ENCODE results near the gene CDH4. TPM values are rescaled to one million over a fixed set of nuclear protein-coding genes. Genes with fewer than 3 reads are reported as not detected.

Gene CDH4
- total and polyA plus RNA-seq, 2 of the 8 experiments (the other 6 are each of a cell fraction or from before 2014, with no cell fraction given), result 4.3 to 7.9 TPM

GRCh38 chr20:61598586-61598985 lies 346.5 kb downstream of the CDH4 start (continued):
- no peak for TF ChIP-seq NANOG (IDR thresholded peaks at IDR 0.05; ENCODE audit: insufficient read depth, low read depth, low read length, poor library complexity, severe bottlenecking)

Data from H1 (cell line).